AG04450 (cell line): ENCODE data around the gene THEM5. TPM values are rescaled to one million over a fixed set of nuclear protein-coding genes. Genes with fewer than 3 reads are reported as not detected.

ENCODE experiments used
- CTCF ChIA-PET: fragments of 300-600, 350-600 bp; formaldehyde crosslinking; extraction: SDS; loops from one replicate; lab custom pipeline; 2022; ENCODE audit warnings: antibody characterized with exemption, inconsistent platforms; lab: Charles Lee
- POLR2A ChIA-PET: fragments of 350-600 bp; formaldehyde crosslinking; extraction: SDS; loops from one replicate; lab custom pipeline; 2021; ENCODE audit warnings: antibody characterized with exemption, inconsistent platforms; lab: Yijun Ruan, JAX
- DNase-seq: peaks from one replicate; pipeline ENCODE4 v3.0.0-alpha.2; 2011; ENCODE audit warnings: low read depth, low spot score
- H3K27ac ChIP-seq: one replicate; pipeline ENCODE4 v1.5.1; 2012; ENCODE audit warnings: low read depth, low read length, control low read depth
- H3K27me3 ChIP-seq: one replicate; pipeline ENCODE4 v1.6.0; 2012; ENCODE audit warnings: low read length; ENCODE audit not compliant: control insufficient read depth, insufficient read depth
- H3K4me3 ChIP-seq: 2 replicates; pipeline ENCODE4 v1.5.1; 2011; ENCODE audit warnings: mild to moderate bottlenecking, low read depth, low read length, control low read depth
- H3K9me3 ChIP-seq: 2 replicates; pipeline ENCODE4 v1.5.1; 2012; ENCODE audit warnings: low read length; ENCODE audit not compliant: control insufficient read depth, insufficient read depth
- polyA plus RNA-seq: library from polyadenylated mRNA; depleted of rRNA; stranded (reverse); fragments of >200 nt; gene quantifications from 2 replicates; pipeline ENCODE4 v1.2.3, GENCODE V29; 2011
- TF ChIP-seq, protein P1 (sequence below): IDR thresholded peaks from 2 replicates; pipeline ENCODE4 v1.5.1; 2011; ENCODE audit warnings: low read depth, low read length, control low read depth, inconsistent platforms

Gene THEM5
- polyA plus RNA-seq, 1 experiment: not detected

DNA sequence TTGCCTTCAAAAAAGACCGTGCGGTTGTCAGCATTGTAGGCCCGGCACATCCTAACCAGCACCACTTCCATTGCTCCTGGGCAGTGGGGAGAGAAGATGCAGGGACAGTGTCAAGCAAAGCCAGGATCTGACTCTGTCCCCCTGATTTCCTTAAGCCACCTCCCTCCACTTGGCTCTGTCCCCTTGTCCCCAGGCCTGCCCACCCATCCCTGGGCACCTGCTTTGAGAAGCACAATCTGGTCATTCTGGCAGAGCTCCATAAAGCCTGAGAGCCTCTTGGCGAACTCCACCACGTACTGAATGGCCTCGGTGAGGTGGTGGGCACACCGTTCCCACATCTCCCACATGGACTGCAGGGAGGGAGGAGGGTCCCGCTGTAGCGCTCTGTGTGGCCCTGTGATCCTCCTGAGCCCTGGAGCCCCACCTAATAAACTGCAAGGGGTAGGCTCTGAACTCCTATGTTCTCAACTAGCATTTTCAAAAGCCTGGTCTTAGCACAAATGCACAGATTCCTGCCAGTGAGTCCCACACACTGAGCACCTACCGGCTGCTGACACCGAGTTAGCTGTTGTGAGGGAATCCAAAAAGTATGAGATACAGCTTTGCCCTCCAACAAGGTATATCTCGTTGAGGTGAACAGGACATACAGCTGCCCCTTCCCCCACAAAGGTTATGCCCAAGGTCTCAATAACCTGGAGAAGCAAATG is 40.1 kb downstream of the THEM5 start:
- CTCF ChIA-PET: no interaction called here
- Histone ChIP-seq H3K9me3 (no peaks in the 10 kb centered on the region), H3K27ac (no peak overlapping the region), H3K4me3 (no peak overlapping the region), H3K27me3 (peaks cover 46% of the 10 kb centered on the region)
- POLR2A ChIA-PET: no interaction called here
- TF ChIP-seq, protein P1, sequence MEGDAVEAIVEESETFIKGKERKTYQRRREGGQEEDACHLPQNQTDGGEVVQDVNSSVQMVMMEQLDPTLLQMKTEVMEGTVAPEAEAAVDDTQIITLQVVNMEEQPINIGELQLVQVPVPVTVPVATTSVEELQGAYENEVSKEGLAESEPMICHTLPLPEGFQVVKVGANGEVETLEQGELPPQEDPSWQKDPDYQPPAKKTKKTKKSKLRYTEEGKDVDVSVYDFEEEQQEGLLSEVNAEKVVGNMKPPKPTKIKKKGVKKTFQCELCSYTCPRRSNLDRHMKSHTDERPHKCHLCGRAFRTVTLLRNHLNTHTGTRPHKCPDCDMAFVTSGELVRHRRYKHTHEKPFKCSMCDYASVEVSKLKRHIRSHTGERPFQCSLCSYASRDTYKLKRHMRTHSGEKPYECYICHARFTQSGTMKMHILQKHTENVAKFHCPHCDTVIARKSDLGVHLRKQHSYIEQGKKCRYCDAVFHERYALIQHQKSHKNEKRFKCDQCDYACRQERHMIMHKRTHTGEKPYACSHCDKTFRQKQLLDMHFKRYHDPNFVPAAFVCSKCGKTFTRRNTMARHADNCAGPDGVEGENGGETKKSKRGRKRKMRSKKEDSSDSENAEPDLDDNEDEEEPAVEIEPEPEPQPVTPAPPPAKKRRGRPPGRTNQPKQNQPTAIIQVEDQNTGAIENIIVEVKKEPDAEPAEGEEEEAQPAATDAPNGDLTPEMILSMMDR: no peak
- DNase-seq: no peak

GRCh38 chr1:151811181-151811580 is 42.3 kb downstream of the THEM5 start:
- H3K27me3 ChIP-seq: peaks cover 55% of the 10 kb centered on the region
- H3K4me3 ChIP-seq: no peak overlapping the region
- DNase-seq: no peak
- ChIA-PET CTCF (no interaction called here), POLR2A (no interaction called here)
- TF ChIP-seq, protein P1: no peak
- no peaks in the 10 kb centered on the region for H3K9me3 ChIP-seq
- no peak overlapping the region for H3K27ac ChIP-seq

DNA sequence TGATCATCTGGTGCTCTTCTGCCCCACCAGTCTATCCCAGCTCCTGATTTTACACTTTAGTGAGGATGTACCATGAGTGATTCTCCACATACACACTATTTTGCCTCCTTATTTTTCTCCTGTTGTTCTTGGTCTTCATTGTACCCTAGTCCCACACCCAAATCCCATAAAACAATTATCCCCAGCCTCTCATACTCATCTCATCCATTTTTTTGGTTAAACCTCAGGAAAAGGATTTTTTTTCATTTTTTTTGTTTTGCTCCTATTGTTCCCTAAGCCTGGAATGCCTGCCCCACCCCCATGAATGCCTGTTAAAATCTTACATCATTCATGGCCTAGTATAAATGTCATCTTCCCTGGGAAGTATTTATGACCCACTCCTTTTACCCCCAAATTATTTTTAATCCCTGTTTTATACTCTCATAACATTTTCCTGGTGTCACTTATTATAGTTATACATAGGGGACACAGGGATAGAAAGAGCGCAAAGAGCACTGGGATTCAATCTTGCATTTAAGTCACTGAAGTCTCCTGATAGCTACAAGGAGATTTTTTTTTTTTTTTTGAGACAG is 43.4 kb downstream of the THEM5 start:
- ChIA-PET POLR2A (no interaction called here), CTCF (no interaction called here)
- H3K4me3 ChIP-seq: no peak overlapping the region
- peaks cover 58% of the 10 kb centered on the region for H3K27me3 ChIP-seq
- TF ChIP-seq, protein P1: no peak
- no peaks in the 10 kb centered on the region for H3K9me3 ChIP-seq
- H3K27ac ChIP-seq: no peak overlapping the region
- no peak for DNase-seq

DNA sequence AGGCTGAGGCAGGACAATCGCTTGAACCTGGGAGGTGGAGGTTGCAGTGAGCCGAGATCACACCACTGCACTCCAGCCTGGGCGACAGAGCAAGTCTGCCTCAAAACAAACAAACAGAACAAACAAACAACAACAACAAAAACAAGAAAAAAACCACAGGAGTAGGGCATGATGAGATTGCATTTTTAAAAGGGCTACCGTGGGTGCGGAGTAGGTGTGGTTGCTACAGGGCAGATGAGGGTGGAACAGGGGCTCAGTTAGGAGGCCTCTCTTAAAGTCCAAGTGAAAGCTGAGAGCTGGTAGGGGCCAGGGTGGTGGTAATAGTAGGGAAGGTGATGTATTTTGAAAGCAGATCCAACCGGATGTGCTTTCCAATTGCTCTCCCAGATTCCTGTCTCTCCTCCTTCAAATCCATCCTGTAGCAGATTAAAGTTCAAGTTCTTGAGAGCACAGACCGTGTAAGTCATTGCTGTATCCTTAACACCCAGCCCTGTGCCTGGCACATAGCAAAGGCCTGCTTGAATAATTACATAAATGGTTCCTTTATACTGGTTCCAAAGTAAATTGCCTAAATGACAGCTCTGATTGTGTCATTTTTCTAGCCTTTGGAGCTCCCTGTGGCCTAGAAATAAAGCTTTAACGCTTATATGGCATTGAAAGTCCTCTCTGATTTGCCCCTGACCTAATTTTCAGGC is 44.1 kb downstream of the THEM5 start:
- Histone ChIP-seq H3K9me3 (no peaks in the 10 kb centered on the region), H3K4me3 (no peak overlapping the region), H3K27ac (no peak overlapping the region), H3K27me3 (peaks cover 58% of the 10 kb centered on the region)
- TF ChIP-seq, protein P1: no peak
- ChIA-PET CTCF (no interaction called here), POLR2A (no interaction called here)
- DNase-seq: no peak

DNA sequence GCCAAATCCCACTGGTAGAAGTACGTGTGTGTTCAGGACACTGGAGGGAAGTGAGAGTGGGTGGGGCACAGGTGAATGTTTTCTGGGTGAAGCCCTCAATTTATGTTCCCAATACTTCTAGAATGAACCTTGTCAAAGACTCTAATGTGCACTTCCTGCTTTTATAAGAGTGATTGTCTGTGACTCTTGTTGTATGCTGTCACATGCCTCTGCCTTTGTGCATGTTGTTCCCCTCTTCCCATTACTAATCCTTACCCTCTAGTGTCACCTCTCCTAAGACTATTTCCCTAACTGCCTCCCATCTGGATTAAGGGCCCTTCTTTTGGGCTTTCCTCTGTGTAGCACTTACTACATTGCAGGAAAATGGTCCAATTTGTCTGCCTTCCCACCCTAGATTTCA is 45.7 kb downstream of the THEM5 start:
- TF ChIP-seq, protein P1: no peak
- Histone ChIP-seq H3K9me3 (no peaks in the 10 kb centered on the region), H3K4me3 (no peak overlapping the region), H3K27ac (no peak overlapping the region), H3K27me3 (peaks cover 64% of the 10 kb centered on the region)
- CTCF ChIA-PET: no interaction called here
- no peak for DNase-seq
- POLR2A ChIA-PET: no interaction called here
